Measurements from ENCODE around the gene CATSPERZ.
A peak's percentile ranks its signal among the peaks of the same experiment; 100 is the strongest.

CATSPERZ gene

GRCh38 chr11:64263947-64264317 is 36.2 kb upstream of the CATSPERZ start:
- DNase-seq (ENCODE audit: low read depth in 4 of 4, low spot score in 1 of 4), result no peak

- no peak for DNase-seq (ENCODE audit: low read depth in 4 of 4, low spot score in 1 of 4)
Observed at GRCh38 chr11:64264371-64264852, 35.7 kb upstream of the CATSPERZ start.

DNA sequence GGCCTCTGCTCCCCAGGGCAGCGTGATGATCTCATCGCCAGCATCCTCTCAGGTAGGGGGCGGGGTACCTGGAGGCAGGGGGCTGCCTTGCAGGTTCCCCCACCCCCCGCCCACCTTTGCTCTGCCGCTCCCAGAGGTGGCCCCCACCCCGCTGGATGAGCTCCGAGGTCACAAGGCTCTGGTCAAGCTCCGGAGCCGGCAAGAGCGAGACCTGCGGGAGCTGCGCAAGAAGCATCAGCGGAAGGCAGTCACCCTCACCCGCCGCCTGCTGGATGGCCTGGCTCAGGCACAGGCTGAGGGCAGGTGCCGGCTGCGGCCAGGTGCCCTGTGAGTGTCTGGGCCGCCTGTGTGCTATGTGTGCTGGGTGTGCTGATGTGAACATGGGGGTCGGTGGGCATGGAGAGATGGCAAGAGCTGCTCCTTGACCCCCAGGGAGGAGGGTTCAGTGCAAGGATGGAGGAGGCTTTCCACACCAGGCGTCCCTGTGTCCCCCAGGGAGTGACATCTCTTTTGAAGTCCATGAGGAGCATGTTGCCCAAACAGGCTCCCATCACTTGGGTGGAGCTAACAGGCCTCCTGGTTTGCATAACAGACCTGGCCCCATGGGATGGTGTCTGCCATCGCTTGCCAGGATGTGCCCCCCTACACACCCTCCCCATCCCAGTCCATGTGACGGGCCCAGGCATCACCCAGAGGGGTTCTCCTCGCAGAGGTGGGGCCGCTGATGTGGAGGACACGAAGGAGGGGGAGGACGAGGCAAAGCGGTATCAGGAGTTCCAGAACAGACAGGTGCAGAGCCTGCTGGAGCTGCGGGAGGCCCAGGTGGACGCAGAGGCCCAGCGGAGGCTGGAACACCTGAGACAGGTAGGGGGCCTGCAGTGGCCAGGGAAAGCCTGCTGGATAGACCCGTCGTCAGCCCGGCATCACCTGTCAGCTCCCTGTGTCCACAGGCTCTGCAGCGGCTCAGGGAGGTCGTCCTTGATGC is 34.7 kb upstream of the CATSPERZ start:
- no peak for DNase-seq (ENCODE audit: low read depth in 4 of 4, low spot score in 1 of 4)

- DNase-seq (ENCODE audit: low read depth in 4 of 4, low spot score in 1 of 4), result no peak
Observed at GRCh38 chr11:64266339-64266738, 33.8 kb upstream of the CATSPERZ start.

GRCh38 chr11:64267207-64267945 is 32.8 kb upstream of the CATSPERZ start:
- no peak for DNase-seq (ENCODE audit: low read depth in 4 of 4, low spot score in 1 of 4)

DNA sequence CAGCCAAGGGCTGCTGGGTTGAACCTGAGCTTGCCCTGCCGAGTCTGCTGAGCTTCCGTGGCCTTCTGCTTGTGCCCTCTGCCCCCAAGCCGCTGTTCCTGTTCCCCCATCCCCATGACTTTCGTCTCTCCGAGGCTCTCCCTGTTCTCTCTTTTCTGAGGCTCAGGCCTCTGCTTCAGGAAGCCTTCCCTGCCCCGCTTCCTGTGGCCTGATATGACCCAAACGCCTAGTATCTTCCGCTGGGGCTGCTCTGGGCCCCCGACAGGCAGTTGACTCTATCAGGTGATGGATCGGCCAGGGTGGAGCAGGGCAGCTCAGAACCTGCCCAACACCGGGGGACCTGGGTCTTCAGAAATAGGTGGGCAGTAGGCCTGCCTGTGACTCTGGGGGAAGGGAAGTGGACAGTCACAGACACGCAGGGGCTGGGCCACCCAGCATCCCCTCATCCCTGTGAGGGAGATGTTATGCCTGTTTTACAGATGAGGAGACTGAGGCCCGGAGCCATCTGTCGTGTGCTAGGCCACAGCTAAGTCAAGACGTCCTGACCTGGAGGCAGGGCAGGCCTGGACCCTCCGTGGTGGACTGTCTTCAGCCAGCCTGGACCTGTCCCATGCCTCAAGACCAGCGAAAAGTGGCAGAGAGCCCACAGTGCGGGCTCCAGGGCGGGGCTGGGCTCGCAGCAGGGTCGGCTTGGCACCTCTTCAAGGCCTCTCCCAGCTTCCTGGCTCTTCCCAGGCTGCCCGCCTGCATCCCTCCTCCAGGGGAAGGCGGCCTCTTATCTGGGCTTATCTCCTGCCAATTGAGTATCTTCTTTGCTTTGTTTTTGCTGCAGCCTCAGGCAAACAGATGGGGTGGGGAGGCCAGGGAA is 31.9 kb upstream of the CATSPERZ start:
- DNase-seq (ENCODE audit: low read depth in 4 of 4, low spot score in 1 of 4), result no peak

- DNase-seq (ENCODE audit: low read depth in 4 of 4, low spot score in 1 of 4), result no peak
Observed at GRCh38 chr11:64268893-64269539, 31.1 kb upstream of the CATSPERZ start.

DNA sequence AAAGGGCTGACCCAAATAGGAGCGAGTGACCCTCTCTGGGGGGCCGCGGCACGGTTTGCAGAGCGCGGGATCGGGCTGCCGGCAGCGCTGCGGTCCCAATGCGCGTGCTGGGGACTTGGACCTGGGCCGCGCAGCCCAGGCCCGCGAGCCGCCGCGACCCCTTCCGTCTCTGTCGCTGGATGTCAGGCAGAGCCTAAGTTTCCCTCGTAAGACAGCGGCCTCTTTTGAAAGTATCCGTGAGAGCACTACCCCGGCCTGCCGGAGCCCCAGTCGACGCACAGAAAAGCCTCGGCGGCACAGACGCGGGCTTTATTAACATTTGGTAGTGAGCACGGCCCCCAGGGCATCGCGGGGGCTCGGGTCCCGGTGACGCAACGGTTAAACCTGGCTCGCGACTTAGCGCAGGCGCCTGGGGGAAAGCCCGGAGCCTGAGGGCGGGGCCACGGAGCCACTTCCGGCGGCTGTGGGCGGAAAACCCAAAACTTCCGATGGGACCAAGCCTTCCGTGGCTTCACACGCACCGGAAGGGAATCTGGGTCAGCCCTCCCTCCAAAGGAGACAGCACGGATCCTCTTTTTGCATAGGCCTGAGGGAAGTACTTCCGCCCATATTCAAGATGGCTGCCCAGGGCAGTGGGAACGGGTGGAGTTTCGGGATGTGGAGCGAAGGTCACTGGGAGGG is 30.5 kb upstream of the CATSPERZ start:
- peak; percentile 93 to 98 (median 96) for DNase-seq (ENCODE audit: low read depth in 4 of 4, low spot score in 1 of 4)

DNA sequence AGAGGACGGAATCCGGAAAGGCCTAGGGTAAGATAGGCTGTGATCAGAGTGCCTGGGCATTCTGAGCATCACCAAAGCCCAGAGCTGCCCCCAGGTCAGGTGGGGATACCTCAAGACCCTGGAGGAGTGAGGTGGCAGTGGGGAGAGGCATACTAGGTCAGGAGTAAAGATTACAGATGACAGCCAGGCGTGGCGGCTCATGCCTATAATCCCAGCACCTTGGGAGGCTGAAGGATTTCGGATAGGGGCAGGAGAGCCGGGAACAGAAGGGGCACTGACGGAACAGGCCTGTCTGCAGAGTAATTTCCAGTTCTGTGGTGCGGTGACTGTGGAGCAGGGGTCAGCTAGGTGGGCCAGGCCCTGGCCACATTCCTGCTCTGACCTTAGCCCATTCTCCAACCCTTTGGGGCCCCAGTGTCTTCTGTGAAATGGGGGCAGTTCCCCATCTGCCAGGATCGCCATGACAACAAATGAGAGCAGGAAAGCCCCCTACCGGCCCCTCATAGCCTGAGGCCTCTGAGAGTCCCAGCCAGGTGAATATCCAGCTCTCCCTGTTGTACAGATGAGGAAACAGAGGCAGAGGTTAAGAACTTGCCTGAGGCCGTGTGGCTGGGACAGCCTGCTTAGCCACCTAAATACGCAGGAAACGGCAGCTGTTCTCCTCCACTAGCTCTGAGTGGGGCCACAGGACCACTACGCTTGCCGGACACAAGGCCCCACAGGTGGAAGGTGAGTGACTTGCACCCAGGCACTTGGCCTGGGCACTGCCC is 24.9 kb upstream of the CATSPERZ start:
- no peak for DNase-seq (ENCODE audit: low read depth in 4 of 4, low spot score in 1 of 4)

- DNase-seq (ENCODE audit: low read depth in 4 of 4, low spot score in 1 of 4), result no peak
Observed at GRCh38 chr11:64275841-64276240, 24.3 kb upstream of the CATSPERZ start.

DNA sequence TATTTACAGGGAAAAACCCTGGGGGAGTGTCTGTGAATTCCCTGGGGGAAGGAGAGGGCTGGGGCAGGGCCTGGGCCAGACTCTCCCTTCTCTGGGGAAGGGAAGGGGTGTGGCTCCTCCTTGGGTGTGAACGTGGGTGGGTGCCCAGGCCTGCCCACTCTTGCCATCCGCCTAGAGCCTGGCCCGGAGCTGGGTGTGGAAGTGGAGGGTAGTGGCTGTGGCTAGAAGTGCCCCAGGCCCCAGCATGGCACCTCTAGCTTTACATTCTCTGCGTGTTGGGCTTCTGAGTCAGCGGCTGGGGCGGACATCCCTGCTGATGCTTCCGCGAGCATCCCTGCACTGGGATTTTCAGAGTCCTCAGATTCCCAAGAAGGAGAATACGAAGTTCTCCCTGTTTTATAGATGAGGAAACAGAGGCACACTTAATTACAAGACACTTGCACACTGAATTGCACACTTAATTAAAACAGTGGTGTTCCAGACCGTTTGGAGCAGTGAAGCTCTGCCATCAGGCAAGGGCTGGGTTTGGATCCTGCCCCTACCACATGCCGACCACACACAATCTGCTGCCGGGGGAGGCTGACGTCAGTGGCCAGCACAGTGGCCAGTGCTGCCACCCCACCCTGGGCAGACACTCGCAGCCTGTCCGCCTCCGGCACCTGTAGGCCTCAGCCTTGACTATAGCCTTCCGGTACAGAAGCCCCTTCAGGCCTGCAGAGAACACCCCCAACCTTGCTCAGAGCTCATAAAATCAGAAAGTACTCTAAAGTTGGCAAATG is 23.3 kb upstream of the CATSPERZ start:
- no peak for DNase-seq (ENCODE audit: low read depth in 4 of 4, low spot score in 1 of 4)

DNA sequence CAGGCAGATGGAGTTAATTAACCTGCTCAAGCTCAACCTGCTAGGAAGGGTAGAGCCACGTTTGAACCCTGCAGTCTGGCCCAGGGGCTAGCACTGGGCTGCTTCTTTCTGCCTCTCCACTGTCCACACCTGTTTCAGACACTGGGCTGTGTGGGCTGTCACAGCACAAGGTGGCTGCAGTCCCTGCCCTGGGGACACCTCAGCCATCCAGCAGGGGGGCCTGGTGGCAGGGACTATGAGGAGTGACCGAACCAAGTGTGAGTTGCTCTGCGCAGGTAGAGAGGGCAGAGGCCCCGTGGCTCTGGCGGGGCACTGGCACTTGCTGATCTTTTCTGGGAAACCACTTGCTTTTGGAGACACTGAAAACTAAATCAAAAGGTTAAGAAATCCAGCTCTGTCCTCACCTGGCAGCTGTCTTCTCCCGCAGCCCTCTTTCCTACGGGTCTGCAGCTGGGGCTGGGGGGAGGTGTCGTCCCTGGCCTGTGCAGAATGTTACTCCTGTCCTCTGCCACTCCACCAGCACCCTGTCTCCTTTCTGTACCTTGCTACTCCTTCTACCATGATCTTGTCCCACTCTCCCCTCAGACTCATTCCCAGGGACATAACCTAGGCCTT is 21.5 kb upstream of the CATSPERZ start:
- DNase-seq (ENCODE audit: low read depth in 4 of 4, low spot score in 1 of 4), result no peak

DNA sequence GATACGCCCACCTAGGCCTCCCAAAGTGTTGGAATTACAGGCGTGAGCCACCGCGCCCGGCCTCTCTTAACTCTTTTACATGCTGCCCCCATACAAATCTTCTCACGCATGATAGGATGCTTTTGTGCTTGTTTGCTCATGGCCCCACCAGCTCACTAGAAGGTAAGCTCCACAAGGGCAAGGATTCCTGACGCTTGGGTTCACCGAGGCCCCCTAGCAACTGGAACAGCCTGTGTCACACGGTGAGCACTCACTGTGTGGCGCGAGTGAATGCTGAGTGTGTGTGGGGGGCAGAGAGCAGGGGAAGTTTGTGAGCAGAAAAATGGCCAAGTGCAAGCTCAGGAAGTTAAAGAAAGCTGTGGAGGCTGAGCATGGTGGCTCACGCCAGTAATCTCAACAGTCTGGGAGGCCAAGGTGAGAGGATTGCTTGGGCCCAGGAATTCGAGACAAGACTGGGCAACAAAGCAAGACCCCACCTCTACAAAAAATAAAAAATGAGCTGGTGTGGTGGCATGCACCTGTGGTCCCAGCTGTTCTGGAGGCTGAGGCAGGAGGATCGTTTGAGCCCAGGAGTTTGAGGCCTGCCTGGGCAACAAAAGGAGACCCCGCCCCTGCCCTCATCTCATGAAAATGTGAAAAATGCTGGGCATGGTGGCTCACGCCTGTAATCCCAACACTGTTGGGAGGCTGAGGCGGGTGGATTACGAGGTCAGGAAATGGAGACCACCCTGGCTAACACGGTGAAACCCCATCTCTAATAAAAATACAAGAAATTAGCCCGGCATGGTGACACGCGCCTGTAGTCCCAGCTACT is 18.0 kb upstream of the CATSPERZ start:
- DNase-seq (ENCODE audit: low read depth in 4 of 4, low spot score in 1 of 4), result no peak

GRCh38 chr11:64283092-64283491 is 17.1 kb upstream of the CATSPERZ start:
- DNase-seq (ENCODE audit: low read depth in 4 of 4, low spot score in 1 of 4), result no peak

DNA sequence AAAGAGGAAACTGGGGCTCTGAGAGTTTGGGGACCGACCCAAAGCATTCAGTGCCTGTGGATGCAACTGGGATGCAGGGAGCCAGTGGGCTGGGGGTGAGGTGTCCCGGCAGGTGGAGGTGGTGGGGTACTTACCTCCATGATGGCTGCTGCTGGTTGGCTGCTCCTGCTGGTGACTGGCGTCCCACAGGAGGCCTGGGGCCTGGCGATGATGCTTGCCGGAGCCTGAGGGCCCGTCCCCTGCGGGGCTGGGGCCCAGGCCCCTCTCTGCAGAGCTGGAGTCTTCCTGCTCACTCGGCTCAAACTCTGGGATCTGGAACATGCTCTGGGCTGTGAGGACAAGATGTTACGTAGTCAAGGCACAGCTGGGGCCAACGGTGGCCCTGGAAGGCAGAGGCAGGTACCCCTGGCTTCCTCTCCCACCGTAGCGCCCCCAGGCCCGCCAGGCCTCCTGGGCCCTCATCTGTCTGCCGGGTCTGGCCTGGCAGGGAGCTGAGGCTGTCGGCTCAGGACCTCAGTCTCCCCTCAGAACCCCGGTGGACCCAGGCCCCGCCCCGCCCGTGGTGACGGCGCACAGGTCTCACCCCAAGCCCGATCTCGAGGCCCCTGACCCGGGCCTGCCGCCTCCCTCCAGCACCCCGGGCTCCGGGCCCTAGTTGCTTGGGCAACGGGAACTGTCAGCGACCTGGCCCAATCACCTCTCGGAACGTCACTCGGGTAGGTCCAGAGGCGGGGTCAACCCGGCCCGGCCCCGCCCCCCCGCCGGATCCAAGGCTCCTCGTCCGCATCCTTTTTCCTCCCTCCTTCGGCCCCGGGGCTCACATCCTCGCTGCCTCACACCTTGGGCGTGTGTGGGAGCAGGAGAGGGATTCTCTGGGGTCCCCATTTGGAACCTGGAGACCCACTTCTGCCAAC is 15.9 kb upstream of the CATSPERZ start, which contains the start of gene BAD:
TSS of gene BAD (minus strand) at position 618 of the 914 bp plus-strand sequence. CDS start at position 321, 297 bp downstream.
- DNase-seq (ENCODE audit: low read depth in 4 of 4, low spot score in 1 of 4), result peak; percentile 84 to 93 (median 88)
